Large intestine (tissue), 1 donor: ENCODE measurements around the gene ACADL. TPM values are rescaled to one million over a fixed set of nuclear protein-coding genes. Genes with fewer than 3 reads are reported as not detected.

Experiments
- polyA plus RNA-seq: library from polyadenylated mRNA; unstranded; fragments of 120-200 nt; gene quantifications from one replicate; pipeline ENCODE4 v1.2.1, GENCODE V29; 2013

Gene ACADL
- polyA plus RNA-seq, 1 donor, result 1.3 TPM

Other genes with a start within 250 kb of the ACADL start
- gene RPE, start 222.8 kb downstream of the ACADL start, polyA plus RNA-seq, result 41.0 TPM
- 23.1 TPM for gene KANSL1L, start 54.0 kb downstream of the ACADL start, polyA plus RNA-seq
- 10.9 TPM for gene MYL1, start 89.7 kb upstream of the ACADL start, polyA plus RNA-seq